Stimulated activated CD4-positive, alpha-beta T cell treated with anti-CD3 and anti-CD28 coated beads, Interleukin-4, amount 100 ng/mL, for 4 hours (primary cell): ENCODE data around the gene GSK3B.
"Not testable (repeated sequence)": the region's sequence is repeated elsewhere in the genome, so short reads cannot be mapped to it uniquely, and the experiment has no call there.

ENCODE experiments used
- DNase-seq, 2 experiments: peaks; one replicate each; pipeline ENCODE4 v3.0.0-alpha.2; 2020

GSK3B gene

GRCh38 chr3:119924111-119925094 lies 169.8 kb downstream of the GSK3B start:
- no peak for DNase-seq

- DNase-seq: no peak
These were observed 175.0 kb downstream of the GSK3B start for GRCh38 chr3:119918992-119919933.

- no peak for DNase-seq
These were observed 181.2 kb downstream of the GSK3B start for GRCh38 chr3:119913021-119913420.

GRCh38 chr3:119912220-119912619 lies 182.0 kb downstream of the GSK3B start:
- no peak for DNase-seq

GRCh38 chr3:119911748-119912147 lies 182.5 kb downstream of the GSK3B start:
- no peak for DNase-seq

GRCh38 chr3:119902061-119902460 lies 192.2 kb downstream of the GSK3B start:
- no peak for DNase-seq

- no peak for DNase-seq
These were observed 193.1 kb downstream of the GSK3B start for GRCh38 chr3:119901148-119901547.

- DNase-seq: no peak
These were observed 195.1 kb downstream of the GSK3B start for GRCh38 chr3:119899192-119899511.

- no peak for DNase-seq
These were observed 195.6 kb downstream of the GSK3B start for GRCh38 chr3:119898478-119899191.

- no peak for DNase-seq
These were observed 200.1 kb downstream of the GSK3B start for GRCh38 chr3:119894195-119894594.

GRCh38 chr3:119893769-119894168 lies 200.5 kb downstream of the GSK3B start:
- DNase-seq: no peak

GRCh38 chr3:119891944-119892721 lies 202.1 kb downstream of the GSK3B start:
- DNase-seq: peak; percentile 1 to 25

- not testable (repeated sequence) for DNase-seq
These were observed 205.6 kb downstream of the GSK3B start for GRCh38 chr3:119888681-119889080.

- no peak for DNase-seq
These were observed 208.3 kb downstream of the GSK3B start for GRCh38 chr3:119885746-119886530.

GRCh38 chr3:119884161-119884557 lies 210.1 kb downstream of the GSK3B start:
- no peak for DNase-seq

GRCh38 chr3:119883461-119884160 lies 210.6 kb downstream of the GSK3B start:
- no peak for DNase-seq

GRCh38 chr3:119880966-119881365 lies 213.3 kb downstream of the GSK3B start:
- no peak for DNase-seq

GRCh38 chr3:119873646-119874045 lies 220.6 kb downstream of the GSK3B start:
- no peak for DNase-seq

- DNase-seq: no peak
These were observed 221.5 kb downstream of the GSK3B start for GRCh38 chr3:119872773-119873172.

GRCh38 chr3:119871571-119871970 lies 222.7 kb downstream of the GSK3B start:
- no peak for DNase-seq

GRCh38 chr3:119870512-119870911 lies 223.7 kb downstream of the GSK3B start:
- no peak for DNase-seq
